Measurements from ENCODE around the gene BCKDK. TPM values are rescaled to one million over a fixed set of nuclear protein-coding genes. Genes with fewer than 3 reads are reported as not detected.

BCKDK gene
- 36.7 TPM for total RNA-seq (2013)
- polyA plus RNA-seq, result 10 to 100 TPM; 76.5 to 93.5 (median 90.8) TPM
- polyA minus RNA-seq, result 49.5 and 102 TPM in 2 replicates
- 15.4 to 46.6 (median 32.2) reads per million in 11 experiments for total RNA-seq

DNA sequence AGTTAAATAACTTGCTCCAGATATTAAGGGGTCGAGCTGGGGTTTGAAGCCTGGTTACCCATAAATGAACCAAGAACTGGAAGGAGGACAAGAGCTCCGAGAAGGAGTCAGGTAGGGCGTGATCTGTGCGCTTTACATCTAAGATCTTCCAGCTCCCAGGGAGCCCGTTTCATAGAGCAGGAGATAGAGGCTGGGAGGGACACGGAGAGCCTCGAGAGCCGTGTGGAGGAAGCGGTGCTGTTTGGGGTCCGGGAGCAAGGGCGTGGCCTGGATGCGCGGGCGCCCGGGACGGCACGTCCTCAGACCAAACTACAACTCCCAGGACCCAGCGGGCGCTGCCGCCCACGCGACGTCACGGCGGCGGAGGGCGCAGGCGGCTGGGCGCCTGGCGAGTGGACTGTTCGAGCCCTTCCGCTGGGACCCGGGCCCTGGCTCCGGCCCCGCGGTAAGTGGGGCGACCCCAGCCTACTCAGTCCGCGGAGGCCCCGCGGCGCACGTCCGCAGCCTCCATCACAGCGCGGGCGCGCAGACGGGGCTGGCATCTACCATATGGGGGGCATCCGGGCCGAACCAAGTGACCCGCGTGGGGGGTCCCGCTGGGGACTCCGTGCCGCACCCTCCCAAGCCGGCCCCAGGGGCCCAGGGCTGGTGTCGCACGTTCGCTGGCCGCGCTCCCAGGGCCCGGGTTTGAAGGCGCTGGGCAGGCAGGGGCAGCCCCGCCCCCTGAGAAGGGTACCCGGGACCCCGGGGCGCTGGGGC lies at the start of gene BCKDK:
Gene BCKDK (plus strand): TSS at position 352 of the 759 bp plus-strand sequence. CDS start 838 bp downstream, outside the sequence.
- Mint-ChIP-seq H3K4me3 (peak within 1 kb of the TSS; percentile 87 to 92), H3K27ac (peak within 1 kb of the TSS in 6 of 7 donors; percentile 79 to 95 (median 88)), H3K36me3 (peaks cover 34 to 36% of the 10 kb centered on the region in 2 donors), H3K27me3 (ENCODE audit: low read depth in 3 of 3) (peaks cover 0 to 2% (median 0%) of the 10 kb centered on the region in 3 donors), H3K4me1 (peaks cover 42% of the 10 kb centered on the region), H3K9me3 (no peaks in the 10 kb centered on the region)
- peak within 1 kb of the TSS; percentile 86 for H2AFZ ChIP-seq (ENCODE audit: insufficient read depth, low read depth, low read length, poor library complexity, severe bottlenecking)
- H4K20me1 ChIP-seq (ENCODE audit: insufficient read depth, low read length), result peaks cover 8% of the 10 kb centered on the region
- H3K79me2 ChIP-seq (ENCODE audit: insufficient read depth, low read length), result peaks cover 37% of the 10 kb centered on the region
- intact Hi-C loops (cut with micrococcal nuclease), result no loop called here
- peaks cover 34 to 38% of the 10 kb centered on the region in 2 donors for H3K36me3 ChIP-seq (replicated peaks in 1 of 2; ENCODE audit: control insufficient read depth in 1 of 2, insufficient read depth in 2 of 2, low read length in 2 of 2)
- H3K27me3 ChIP-seq (ENCODE audit: control insufficient read depth in 2 of 2, insufficient read depth in 2 of 2, low read length in 2 of 2), result no peaks in the 10 kb centered on the region
- peak within 1 kb of the TSS; percentile 32 to 89 for H3K27ac ChIP-seq (ENCODE audit: low read depth in 1 of 2, low read length in 2 of 2)
- no peaks in the 10 kb centered on the region for H3K9me3 ChIP-seq (replicated peaks in 1 of 2; ENCODE audit: control insufficient read depth in 1 of 2, insufficient read depth in 1 of 2, low read length in 2 of 2)
- peak within 1 kb of the TSS; percentile 94 for H3K9ac ChIP-seq (ENCODE audit: insufficient read depth, low read length, poor library complexity, severe bottlenecking)
- peak within 1 kb of the TSS; percentile 99 for H3K4me2 ChIP-seq (replicated peaks; ENCODE audit: extremely low read depth, low read length, poor library complexity, severe bottlenecking)
- TF ChIP-seq, protein P1, sequence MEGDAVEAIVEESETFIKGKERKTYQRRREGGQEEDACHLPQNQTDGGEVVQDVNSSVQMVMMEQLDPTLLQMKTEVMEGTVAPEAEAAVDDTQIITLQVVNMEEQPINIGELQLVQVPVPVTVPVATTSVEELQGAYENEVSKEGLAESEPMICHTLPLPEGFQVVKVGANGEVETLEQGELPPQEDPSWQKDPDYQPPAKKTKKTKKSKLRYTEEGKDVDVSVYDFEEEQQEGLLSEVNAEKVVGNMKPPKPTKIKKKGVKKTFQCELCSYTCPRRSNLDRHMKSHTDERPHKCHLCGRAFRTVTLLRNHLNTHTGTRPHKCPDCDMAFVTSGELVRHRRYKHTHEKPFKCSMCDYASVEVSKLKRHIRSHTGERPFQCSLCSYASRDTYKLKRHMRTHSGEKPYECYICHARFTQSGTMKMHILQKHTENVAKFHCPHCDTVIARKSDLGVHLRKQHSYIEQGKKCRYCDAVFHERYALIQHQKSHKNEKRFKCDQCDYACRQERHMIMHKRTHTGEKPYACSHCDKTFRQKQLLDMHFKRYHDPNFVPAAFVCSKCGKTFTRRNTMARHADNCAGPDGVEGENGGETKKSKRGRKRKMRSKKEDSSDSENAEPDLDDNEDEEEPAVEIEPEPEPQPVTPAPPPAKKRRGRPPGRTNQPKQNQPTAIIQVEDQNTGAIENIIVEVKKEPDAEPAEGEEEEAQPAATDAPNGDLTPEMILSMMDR (IDR thresholded peaks at IDR 0.05), result no peak
- WGBS (ENCODE audit: insufficient coverage), result 4% methylated on average over 64 of the region's 68 CpGs
- H3K4me1 ChIP-seq (ENCODE audit: control insufficient read depth in 1 of 2, insufficient read depth in 2 of 2, low read length in 2 of 2), result peaks cover 44 to 57% of the 10 kb centered on the region in 2 donors
- H3K4me3 ChIP-seq (replicated peaks in 1 of 3; ENCODE audit: low read depth in 2 of 3, low read length in 3 of 3), result peak within 1 kb of the TSS; percentile 81 to 93 (median 85)
- DNase-seq, result peak; percentile 38 to 57 (median 56)

DNA sequence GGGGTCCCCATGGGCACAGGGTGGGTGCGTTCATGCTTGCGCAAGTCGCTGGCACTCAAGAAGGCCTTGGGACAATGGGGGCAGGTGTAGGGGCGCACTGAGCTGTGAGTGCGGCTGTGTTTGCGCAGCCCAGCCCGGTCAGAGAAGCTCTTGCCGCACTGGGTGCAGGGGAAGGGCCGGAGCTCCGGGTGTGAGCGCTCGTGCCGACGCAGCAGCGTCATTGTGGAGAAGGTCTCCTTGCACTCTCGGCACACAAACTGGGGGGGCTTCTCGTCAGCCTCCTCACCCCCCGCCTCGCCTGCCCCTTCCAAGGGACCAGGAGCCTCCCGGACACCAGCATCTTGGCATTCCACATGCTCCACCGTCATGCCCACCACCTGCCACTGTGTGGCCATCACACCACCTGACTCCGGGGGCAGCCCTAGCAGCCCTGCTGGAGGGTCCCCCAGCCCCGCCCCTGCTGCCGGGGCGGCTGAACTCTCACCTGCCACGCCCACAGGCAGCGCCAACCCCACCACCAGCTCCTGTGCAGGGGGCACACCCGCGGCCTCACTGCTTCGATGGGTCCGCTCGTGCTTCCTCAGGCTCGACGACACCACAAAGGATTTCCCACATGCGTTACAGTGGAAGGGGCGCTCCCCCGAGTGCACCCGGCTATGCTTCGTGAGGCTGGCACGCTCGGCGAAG lies 46.9 kb upstream of the BCKDK start:
- Mint-ChIP-seq H3K9me3 (peaks cover 0 to 2% (median 0%) of the 10 kb centered on the region in 7 donors), H3K27ac (peak overlapping the region in 1 of 7 donors; percentile 74), H3K4me3 (no peak overlapping the region), H3K4me1 (peaks cover 9% of the 10 kb centered on the region), H3K36me3 (peaks cover 43 to 77% of the 10 kb centered on the region in 2 donors), H3K27me3 (ENCODE audit: low read depth in 3 of 3) (peaks cover 0 to 5% (median 1%) of the 10 kb centered on the region in 3 donors)
- no peak overlapping the region for H3K27ac ChIP-seq (ENCODE audit: low read depth in 1 of 2, low read length in 2 of 2)
- no peak overlapping the region for H3K4me2 ChIP-seq (replicated peaks; ENCODE audit: extremely low read depth, low read length, poor library complexity, severe bottlenecking)
- no peak overlapping the region for H3K9ac ChIP-seq (ENCODE audit: insufficient read depth, low read length, poor library complexity, severe bottlenecking)
- no peaks in the 10 kb centered on the region for H3K9me3 ChIP-seq (replicated peaks in 1 of 2; ENCODE audit: control insufficient read depth in 1 of 2, insufficient read depth in 1 of 2, low read length in 2 of 2)
- H4K20me1 ChIP-seq (ENCODE audit: insufficient read depth, low read length), result peaks cover 14% of the 10 kb centered on the region
- H3K79me2 ChIP-seq (ENCODE audit: insufficient read depth, low read length), result peaks cover 12% of the 10 kb centered on the region
- no peak overlapping the region for H3K4me3 ChIP-seq (replicated peaks in 1 of 3; ENCODE audit: low read depth in 2 of 3, low read length in 3 of 3)
- TF ChIP-seq, protein P1 (IDR thresholded peaks at IDR 0.05), result no peak
- DNase-seq, result no peak
- WGBS (ENCODE audit: insufficient coverage), result 95% methylated on average over 38 of the region's 42 CpGs
- H3K27me3 ChIP-seq (ENCODE audit: control insufficient read depth in 2 of 2, insufficient read depth in 2 of 2, low read length in 2 of 2), result no peaks in the 10 kb centered on the region
- intact Hi-C loops (cut with micrococcal nuclease), result no loop called here
- H3K36me3 ChIP-seq (replicated peaks in 1 of 2; ENCODE audit: control insufficient read depth in 1 of 2, insufficient read depth in 2 of 2, low read length in 2 of 2), result peaks cover 25 to 46% of the 10 kb centered on the region in 2 donors
- no peak overlapping the region for H2AFZ ChIP-seq (ENCODE audit: insufficient read depth, low read depth, low read length, poor library complexity, severe bottlenecking)
- H3K4me1 ChIP-seq (ENCODE audit: control insufficient read depth in 1 of 2, insufficient read depth in 2 of 2, low read length in 2 of 2), result peaks cover 0 to 4% of the 10 kb centered on the region in 2 donors

Data from CD14-positive monocyte (primary cell).